Psoas muscle (tissue), 8 donors: Measurements from ENCODE around the gene GRIK5. TPM values are rescaled to one million over a fixed set of nuclear protein-coding genes. Genes with fewer than 3 reads are reported as not detected.
A peak's percentile ranks its signal among the peaks of the same experiment; 100 is the strongest.

Experiments
- ATAC-seq, 4 donors: fragments of 200-7000 bp; cut with Tn5 transposase; one replicate each; pipeline ENCODE4 v1.9.1; 2020; ENCODE audit warnings: moderate library complexity in 3 of 4, mild to moderate bottlenecking in 2 of 4
- DNase-seq, 2 donors: peaks; one replicate each; pipeline ENCODE4 v3.0.0-alpha.2; 2020
- H3K27ac ChIP-seq: fragments of 200-600 bp; one replicate; pipeline ENCODE4 v1.8.0; 2022
- H3K27me3 ChIP-seq, 3 donors: fragments of 200-600 bp in 1 of 3; one replicate each; pipeline versions ENCODE4 v1.6.1 to v1.8.0; 2013 to 2022; ENCODE audit warnings: low read length in 2 of 3, mild to moderate bottlenecking in 2 of 3, moderate library complexity in 1 of 3; ENCODE audit not compliant: insufficient read depth in 3 of 3
- H3K36me3 ChIP-seq, 2 donors: fragments of 200-600 bp in 1 of 2; one replicate each; pipeline versions ENCODE4 v1.6.1 to v1.8.0; 2013 to 2022; ENCODE audit warnings: low read depth in 1 of 2, mild to moderate bottlenecking in 1 of 2, moderate library complexity in 1 of 2; ENCODE audit not compliant: insufficient read depth in 1 of 2
- H3K4me1 ChIP-seq: fragments of 200-600 bp; one replicate; pipeline ENCODE4 v1.8.0; 2022
- H3K4me3 ChIP-seq: fragments of 200-600 bp; one replicate; pipeline ENCODE4 v1.8.0; 2022; ENCODE audit warnings: mild to moderate bottlenecking
- H3K9me3 ChIP-seq: fragments of 200-600 bp; one replicate; pipeline ENCODE4 v1.8.0; 2022
- CTCF ChIP-seq: fragments of 200-600 bp; IDR thresholded peaks from one replicate; pipeline ENCODE4 v1.8.0; 2022; ENCODE audit warnings: antibody characterized with exemption
- WGBS, 3 donors: extraction: QIAGEN DNeasy Blood & Tissue Kit; methylation state at CpG; one replicate each; pipeline versions ENCODE4 v1.1.6 to v1.1.7; 2013; 5-methylcytosine and 5-hydroxymethylcytosine counted together
- intact Hi-C, 2 donors: fragments of 100-400 bp; cut with DNase I; formaldehyde crosslinking; loops; one replicate each; pipeline versions ENCODE4 v1.11.0 to v1.14.2; 2022
- polyA plus RNA-seq, 3 donors: library from polyadenylated mRNA; stranded (reverse); fragments of 200-250 nt; gene quantifications; one replicate each; pipeline ENCODE4 v1.2.3, GENCODE V29; 2013
- total RNA-seq, 4 donors: library from RNA; stranded (reverse); fragmentation: NEBNext Ultra II Directional in 2 of 4; extraction: Animal tissue kit (Norgen Biotek cat#: 25700) in 2 of 4; gene quantifications; one replicate each; pipeline versions ENCODE4 v1.2.1 to v1.2.4, GENCODE V29; 2021 to 2023
- donor health status: healthy with polysubstance abuse.
- donor health status: DM: no; HTN: no; CAD: no; lungs with moderate emphysema.
- donor health status: Bipolar disorder and iron deficiency.
- donor health status: healthy.
- donor health status: DM: yes; HTN: yes; CAD: no.
- donor health status: DM: no; HTN: no; CAD: no.
- donor health status: DM: no; HTN: no; CAD: no.
- donor health status: DM: yes; HTN: yes; CAD: no.

Gene GRIK5
- total and polyA plus RNA-seq, 7 donors: 0.26 to 0.88 (median 0.45) TPM

- 45 to 60% (median 55%) methylated on average over 4 of the region's 4 CpGs for WGBS, 3 donors
- TF ChIP-seq CTCF: no peak
- no peaks in the 10 kb centered on the region for H3K36me3 ChIP-seq
- no peak for DNase-seq
- peaks cover 0 to 16% (median 0%) of the 10 kb centered on the region in 3 donors for H3K27me3 ChIP-seq
- H3K4me3 ChIP-seq: no peak overlapping the region
- no peaks in the 10 kb centered on the region for H3K9me3 ChIP-seq
- intact Hi-C loops: no loop called here
- H3K27ac ChIP-seq: no peak overlapping the region
- no peak for ATAC-seq
- no peaks in the 10 kb centered on the region for H3K4me1 ChIP-seq
These were observed 23.5 kb upstream of the GRIK5 start for GRCh38 chr19:42093505-42093904.

GRCh38 chr19:42092350-42092749 lies 22.3 kb upstream of the GRIK5 start:
- no peak for DNase-seq
- Histone ChIP-seq H3K27me3 (peaks cover 0 to 13% (median 0%) of the 10 kb centered on the region in 3 donors), H3K4me3 (no peak overlapping the region), H3K27ac (no peak overlapping the region), H3K36me3 (no peaks in the 10 kb centered on the region), H3K4me1 (no peaks in the 10 kb centered on the region), H3K9me3 (no peaks in the 10 kb centered on the region)
- WGBS, 3 donors: 20 to 30% (median 25%) methylated on average over 5 of the region's 5 CpGs
- intact Hi-C loops: no loop called here
- TF ChIP-seq CTCF: peak; percentile 28
- ATAC-seq: peak; percentile 32 to 75 (median 50)

GRCh38 chr19:42091742-42092141 lies 21.7 kb upstream of the GRIK5 start:
- intact Hi-C loops: no loop called here

GRCh38 chr19:42091300-42091699 lies 21.3 kb upstream of the GRIK5 start:
- ATAC-seq (no peak), DNase-seq (no peak)
- no peaks in the 10 kb centered on the region for H3K36me3 ChIP-seq
- WGBS, 3 donors: 80 to 84% (median 81%) methylated on average over 12 to 13 of the region's 13 CpGs
- intact Hi-C loops: no loop called here
- no peaks in the 10 kb centered on the region for H3K9me3 ChIP-seq
- no peaks in the 10 kb centered on the region for H3K4me1 ChIP-seq
- no peak overlapping the region for H3K4me3 ChIP-seq
- no peak overlapping the region for H3K27ac ChIP-seq
- TF ChIP-seq CTCF: no peak
- H3K27me3 ChIP-seq: peaks cover 0 to 7% (median 0%) of the 10 kb centered on the region in 3 donors

More at GRCh38 chr19:42091742-42092141, 21.7 kb upstream of the GRIK5 start:
- H3K4me1 ChIP-seq: no peaks in the 10 kb centered on the region
- no peaks in the 10 kb centered on the region for H3K9me3 ChIP-seq
- H3K27ac ChIP-seq: no peak overlapping the region
- no peak for TF ChIP-seq CTCF
- whole genome bisulfite sequencing, 3 donors: 26 to 44% (median 43%) methylated on average over 10 of the region's 10 CpGs
- no peaks in the 10 kb centered on the region for H3K36me3 ChIP-seq
- no peak for DNase-seq
- H3K4me3 ChIP-seq: no peak overlapping the region
- H3K27me3 ChIP-seq: peaks cover 0 to 11% (median 0%) of the 10 kb centered on the region in 3 donors
- peak in 1 of 4 donors; percentile 59 for ATAC-seq

GRCh38 chr19:42090672-42091071 lies 20.7 kb upstream of the GRIK5 start:
- DNase-seq: no peak
- Histone ChIP-seq H3K9me3 (no peaks in the 10 kb centered on the region), H3K4me3 (no peak overlapping the region), H3K4me1 (no peaks in the 10 kb centered on the region), H3K27ac (no peak overlapping the region), H3K27me3 (peaks cover 0 to under 1% (median 0%) of the 10 kb centered on the region in 3 donors), H3K36me3 (no peaks in the 10 kb centered on the region)
- ATAC-seq: no peak
- no peak for TF ChIP-seq CTCF
- intact Hi-C loops: no loop called here
- WGBS, 3 donors: 58 to 63% (median 60%) methylated on average over 9 of the region's 9 CpGs
